RCC 7860 (cell line): Measurements from ENCODE around the gene TMEM131L.
A peak's percentile ranks its signal among the peaks of the same experiment; 100 is the strongest.

Experiments
- DNase-seq: peaks from one replicate; pipeline ENCODE4 v3.0.0-alpha.2; 2015; ENCODE audit warnings: low spot score
- FAIRE-seq: peaks from 2 replicates; lab custom pipeline; 2012; peaks lifted over from hg19 to GRCh38; lab: Jason Lieb, UNC

TMEM131L gene

DNA sequence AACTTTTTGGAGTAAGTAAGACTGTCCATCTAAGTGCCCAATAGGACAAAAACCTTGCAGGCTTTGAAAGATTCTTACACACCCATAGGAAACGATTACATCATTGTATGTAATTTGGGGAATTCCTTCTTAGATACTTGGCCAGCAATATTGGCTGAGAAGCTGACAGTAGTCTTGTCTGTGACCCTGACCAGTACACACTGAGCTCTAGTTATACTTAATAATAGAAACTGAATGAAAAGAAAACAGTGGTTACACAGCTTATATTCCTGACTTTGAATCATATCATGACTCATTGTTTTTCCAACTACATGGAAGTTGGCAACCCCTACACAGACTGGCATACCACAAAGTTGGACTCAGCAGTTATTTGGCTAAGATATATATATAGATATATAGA lies 210.8 kb downstream of the TMEM131L start:
- DNase-seq (peak; percentile 91), FAIRE-seq (peak; percentile 84)

DNA sequence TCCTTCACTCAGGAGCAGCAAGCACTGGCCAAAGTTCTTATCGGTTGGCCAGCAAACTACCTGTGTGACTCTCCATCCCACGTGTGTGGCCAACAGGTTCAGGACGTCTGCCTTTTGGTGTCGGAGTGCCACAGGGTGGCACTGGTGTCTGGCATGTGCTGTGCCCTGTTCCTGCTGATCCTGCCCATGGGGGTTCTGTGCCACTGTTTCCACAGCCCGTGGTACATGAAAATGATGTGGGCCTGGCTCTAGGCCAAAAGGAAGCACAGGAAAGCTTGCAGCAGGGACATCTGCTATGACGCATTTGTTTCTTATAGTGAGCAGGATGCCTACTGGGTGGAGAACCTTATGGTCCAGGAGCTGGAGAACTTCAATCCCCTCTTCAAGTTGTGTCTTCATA lies 213.3 kb downstream of the TMEM131L start:
- DNase-seq, result no peak
- FAIRE-seq, result no peak

DNA sequence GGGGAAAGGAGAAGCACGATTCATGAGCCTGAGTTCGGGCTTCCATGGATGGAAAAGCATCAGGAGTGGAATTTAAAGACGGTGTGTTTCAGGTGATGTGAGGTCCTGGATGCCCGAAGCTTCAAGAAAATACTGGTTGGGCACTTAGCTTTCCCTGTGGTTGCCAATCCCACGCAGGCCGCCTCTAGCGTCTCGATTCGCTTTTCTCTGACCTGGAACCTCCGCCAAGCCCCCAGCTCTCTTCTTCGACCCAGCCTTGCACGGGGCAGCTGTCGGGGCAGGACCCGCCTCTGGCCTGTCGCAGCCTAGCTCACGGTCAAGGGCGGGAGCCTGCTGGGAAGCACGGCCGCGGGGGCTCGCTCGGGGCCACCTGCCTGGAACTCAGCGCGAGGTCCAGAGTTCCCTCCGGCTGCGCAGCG lies 217.6 kb downstream of the TMEM131L start:
- FAIRE-seq (no peak), DNase-seq (no peak)

DNA sequence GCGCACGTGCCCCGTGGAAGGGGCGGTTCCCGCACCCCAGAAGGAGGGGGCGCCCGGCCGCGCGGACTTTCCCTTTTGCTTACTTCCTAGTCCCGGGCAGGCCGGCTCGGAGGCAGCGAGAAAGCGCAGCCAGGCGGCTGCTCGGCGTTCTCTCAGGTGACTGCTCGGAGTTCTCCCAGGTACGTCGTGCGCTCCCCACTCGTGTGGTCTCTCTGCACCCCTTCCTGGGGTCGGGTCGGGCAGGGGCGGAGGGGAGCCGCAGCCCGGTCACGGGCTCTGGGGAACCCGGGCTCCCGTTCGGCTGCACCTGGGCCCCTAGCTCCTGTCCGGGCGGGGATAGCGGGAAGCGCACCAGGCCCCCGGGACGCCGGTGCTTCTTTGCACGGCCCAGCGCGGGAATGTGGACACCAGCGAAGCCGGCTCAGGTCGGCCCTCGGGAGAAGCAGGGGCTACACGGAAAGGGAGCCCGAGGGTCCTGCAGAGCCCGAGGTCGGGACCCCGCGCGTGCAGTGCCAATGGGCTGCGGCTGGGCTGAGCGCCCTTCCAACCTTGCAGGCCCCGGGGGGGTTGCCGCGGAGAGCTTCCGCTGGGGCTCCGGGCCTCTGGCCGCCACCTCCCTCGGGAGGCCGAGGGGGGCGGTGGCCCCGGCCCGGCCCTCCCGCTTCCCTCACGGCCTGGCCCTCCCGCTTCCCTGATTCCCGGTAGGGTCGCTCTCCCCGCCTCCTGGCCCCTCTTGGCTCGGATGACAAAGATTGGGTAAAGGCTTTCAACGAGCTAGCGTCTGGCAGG lies 218.2 kb downstream of the TMEM131L start, which contains the start of gene TLR2:
TSS of gene TLR2 (plus strand) at position 99 of the 789 bp plus-strand sequence. CDS start 18,628 bp downstream, outside the sequence.
- no peak for FAIRE-seq

DNA sequence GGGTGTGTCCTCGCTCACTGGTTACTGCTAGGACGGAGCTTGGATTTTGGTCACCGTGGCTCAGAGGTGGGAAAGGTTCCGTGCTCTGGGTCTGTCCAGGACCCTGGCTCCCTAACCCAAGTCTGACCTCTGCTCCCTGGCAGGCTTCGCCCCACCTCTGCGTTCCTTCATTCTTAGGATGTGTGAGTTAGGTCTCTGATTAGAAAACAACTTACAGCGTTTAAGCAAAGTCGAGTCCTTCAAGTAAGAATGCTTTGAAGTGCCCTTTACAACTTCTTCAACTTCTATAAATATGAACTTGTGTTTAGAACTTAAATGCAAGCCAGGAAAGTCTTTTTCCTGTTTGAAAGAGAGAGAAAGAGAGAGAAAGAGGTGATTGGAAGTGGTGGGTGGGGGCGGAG lies 218.8 kb downstream of the TMEM131L start:
- FAIRE-seq, result no peak
- DNase-seq, result no peak

More for the DNA sequence above, 218.2 kb downstream of the TMEM131L start, which contains the start of gene TLR2:
- no peak for DNase-seq
